T-helper 9 cell (primary cell): ENCODE data around the gene BMAL2.

Experiments
- DNase-seq: peaks from one replicate; pipeline ENCODE4 v3.0.0-alpha.2; 2020

Gene BMAL2

DNA sequence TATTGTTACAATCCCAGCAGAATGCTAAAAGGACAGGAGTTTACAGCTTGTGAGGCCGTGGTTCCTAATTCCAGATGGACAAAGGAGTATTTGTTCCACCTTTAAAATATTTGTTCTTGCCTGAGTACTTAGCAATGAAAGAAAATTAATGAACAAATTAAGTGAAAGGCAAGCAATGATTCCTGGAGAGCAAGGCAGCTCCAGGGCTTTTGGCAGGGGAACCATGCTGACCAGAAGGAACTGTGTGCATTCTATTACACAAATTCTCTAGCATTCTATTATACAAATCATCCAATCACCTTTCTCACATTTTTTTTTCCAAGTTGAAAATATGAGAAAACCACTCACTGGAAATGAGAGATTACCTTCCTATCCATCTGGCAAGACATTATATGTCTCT is 1.8 kb upstream of the BMAL2 start:
- no peak for DNase-seq

GRCh38 chr12:27331291-27331926 is 1.2 kb upstream of the BMAL2 start:
- no peak for DNase-seq

- DNase-seq: no peak
Measured at GRCh38 chr12:27331927-27332324, 710 bp upstream of the BMAL2 start.

GRCh38 chr12:27332407-27332713 is 276 bp upstream of the BMAL2 start:
- DNase-seq: no peak

- DNase-seq: peak; percentile 3
Measured at GRCh38 chr12:27333403-27334009, 870 bp downstream of the BMAL2 start.

DNA sequence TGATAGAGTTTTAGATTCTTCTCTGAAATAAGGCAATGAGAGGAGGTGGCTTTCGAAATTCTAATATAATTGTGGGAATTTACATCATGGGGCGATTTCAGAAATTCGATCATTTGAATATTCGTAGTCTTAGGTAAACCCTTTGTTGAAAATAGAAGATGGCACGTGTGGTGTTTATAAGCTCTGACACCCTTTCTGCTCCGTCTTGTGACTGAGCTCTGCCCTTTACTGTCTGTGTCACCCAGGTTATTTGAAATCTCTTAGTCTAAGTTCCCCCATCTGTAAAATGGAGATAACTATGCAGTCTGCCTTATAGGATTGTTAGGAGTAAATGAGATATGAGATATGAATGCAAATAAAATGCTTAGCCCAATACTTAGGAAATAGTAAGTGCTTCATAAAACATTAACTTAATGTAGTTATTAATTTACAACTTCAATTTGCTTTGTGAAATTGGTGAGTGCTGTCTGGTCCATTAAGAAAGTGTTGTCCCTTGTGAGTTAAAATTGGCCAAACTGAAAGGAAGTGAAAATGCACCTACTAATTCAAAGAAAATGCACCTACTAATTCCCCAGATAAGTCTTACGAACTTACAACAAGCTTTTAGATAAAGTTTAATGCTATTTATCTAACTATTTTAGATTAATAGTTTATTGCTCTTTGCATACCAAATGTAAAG is 1.5 kb downstream of the BMAL2 start:
- no peak for DNase-seq

- no peak for DNase-seq
Measured at GRCh38 chr12:27334721-27335082, 2.1 kb downstream of the BMAL2 start.

DNA sequence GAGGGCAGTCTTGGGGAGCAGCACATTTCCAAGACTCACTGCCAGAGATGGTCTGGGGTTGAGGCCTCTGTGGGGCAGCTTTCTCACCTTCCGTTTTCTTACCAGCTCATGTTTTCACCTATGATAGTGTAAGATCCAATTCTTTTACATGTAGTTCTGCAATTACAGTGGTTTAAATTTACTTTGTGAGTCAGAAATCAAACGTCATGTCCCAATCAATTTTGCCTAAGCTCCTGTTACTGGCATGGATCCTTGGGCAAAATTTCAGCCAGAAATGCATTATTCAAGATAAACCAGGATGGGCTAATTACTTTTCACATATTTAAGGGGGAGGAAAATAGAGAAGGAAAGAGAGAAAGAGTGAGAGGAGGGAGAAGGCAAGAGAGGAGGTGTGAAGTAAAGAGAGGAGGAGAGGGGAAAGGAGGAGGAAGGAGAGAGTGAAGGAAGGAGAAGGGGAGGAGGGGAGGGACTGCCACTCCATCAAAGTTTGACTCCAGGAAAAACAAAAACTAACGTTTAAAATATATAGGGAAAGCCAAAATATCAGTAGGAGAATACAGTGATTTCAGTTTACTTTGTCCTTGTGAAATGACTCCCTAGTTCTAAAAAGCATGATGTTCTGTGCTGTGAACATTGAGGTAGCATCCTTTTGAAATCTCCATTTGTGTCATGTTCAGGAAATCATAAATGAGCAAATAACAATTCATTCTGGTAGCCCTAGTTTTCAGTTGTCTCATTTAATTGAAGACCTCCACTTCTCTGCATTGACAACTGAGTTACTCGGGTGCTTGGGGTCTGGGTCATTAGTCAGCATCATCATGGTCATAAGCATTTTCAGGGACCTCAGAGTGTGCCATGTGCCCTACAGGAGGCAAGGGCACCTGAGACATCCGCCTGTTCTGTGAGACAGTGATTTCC is 3.0 kb downstream of the BMAL2 start:
- no peak for DNase-seq

- no peak for DNase-seq
Measured at GRCh38 chr12:27336282-27336653, 3.6 kb downstream of the BMAL2 start.

DNA sequence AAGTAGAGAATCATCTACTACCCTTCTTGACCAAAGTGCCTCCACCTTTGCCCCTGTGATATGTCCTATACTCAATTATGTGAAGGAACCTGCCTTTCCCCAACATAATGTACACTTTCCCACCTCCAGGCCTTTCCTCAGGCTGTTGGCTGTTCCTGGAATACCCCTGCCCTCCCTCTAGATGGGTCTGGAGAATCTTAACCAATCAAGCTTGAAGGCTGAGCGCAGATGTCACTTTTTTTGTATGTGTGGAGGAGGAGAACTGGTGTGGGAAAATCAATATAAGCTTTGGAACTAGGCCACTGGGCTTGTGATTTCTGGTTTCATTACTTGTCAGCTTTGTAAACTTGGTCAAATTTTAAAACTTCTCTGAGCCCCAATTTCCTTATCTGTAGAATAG is 4.7 kb downstream of the BMAL2 start:
- no peak for DNase-seq

DNA sequence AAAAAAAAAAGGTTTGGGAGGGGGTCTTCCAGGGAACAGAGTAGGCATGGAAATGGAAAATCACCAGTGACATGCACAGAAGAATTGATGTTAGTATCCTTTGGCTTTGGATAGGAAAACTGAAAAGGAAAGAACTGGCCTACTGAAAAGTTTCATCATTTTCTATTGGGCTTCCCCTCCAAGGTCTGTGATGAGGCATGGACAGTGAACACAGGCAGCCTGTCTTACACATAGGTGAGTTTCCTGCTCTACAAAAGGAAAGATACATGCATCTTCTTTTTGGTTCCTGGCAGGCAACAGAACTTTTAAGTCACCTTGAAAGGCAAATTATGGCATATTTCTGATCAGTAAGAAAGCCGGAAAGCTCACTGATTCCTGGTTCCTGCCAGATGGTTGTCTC is 5.8 kb downstream of the BMAL2 start:
- no peak for DNase-seq

- DNase-seq: no peak
Measured at GRCh38 chr12:27340971-27341370, 8.3 kb downstream of the BMAL2 start.

- DNase-seq: no peak
Measured at GRCh38 chr12:27342536-27342935, 9.9 kb downstream of the BMAL2 start.

GRCh38 chr12:27343255-27344000 is 10.8 kb downstream of the BMAL2 start:
- DNase-seq: no peak

- DNase-seq: no peak
Measured at GRCh38 chr12:27344246-27344645, 11.6 kb downstream of the BMAL2 start.

DNA sequence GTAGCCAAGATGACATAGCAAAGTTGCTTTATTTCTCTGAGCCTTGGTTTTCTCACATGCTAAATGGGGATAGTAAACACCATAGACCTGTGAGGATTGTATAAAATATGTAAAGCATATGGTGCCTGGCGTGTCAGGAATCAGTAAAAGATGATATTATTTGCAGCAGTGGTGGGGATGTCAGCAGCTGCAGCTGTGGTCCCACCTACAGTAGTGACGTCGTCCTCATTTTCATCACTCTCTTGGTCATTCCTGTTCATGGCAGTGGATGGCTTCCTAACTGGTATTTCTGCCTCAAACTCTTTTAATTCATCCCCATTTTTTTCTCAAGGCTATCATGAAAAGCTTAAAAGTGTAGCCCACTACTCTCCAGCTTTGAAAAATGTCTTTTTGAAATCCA is 12.1 kb downstream of the BMAL2 start:
- DNase-seq: no peak

DNA sequence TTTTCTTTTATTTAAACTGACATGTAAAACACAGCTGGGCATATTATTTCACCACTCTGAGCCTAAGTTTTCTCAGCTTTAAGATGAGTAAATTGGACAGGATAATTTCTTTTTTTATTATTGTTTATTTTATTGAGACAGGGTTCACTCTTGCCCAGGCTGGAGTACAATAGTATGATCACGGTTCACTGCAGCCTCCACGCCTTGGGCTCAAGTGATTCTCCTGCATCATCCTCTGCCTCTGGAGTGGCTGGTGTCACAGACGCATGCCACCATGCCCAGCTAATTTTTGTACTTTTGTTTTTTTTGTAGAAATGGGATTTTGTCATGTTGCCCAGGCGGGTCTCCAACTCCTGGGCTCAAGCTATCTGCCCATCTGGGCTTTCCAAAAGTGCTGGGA is 12.7 kb downstream of the BMAL2 start:
- no peak for DNase-seq

- DNase-seq: no peak
Measured at GRCh38 chr12:27347779-27348178, 15.1 kb downstream of the BMAL2 start.

- no peak for DNase-seq
Measured at GRCh38 chr12:27351476-27351875, 18.8 kb downstream of the BMAL2 start.

DNA sequence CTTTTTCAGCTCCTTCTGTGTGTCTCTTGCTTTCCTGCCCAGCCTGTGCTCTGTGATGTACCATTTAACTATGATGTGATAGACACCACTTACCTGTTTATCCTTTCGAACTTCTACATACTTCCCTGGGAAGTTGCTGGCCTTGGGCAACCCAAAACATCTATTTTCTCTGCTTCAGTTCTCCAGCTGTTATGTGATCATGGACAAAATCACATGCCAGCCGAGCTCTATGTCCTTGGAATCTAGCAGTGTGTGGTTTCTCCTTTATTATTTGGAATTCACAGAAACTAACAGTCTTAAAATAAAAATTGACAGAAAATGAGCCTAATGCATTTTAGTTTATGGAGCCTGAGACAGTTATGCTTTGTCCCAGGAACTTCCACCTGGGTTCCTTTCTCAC is 22.9 kb downstream of the BMAL2 start:
- no peak for DNase-seq

DNA sequence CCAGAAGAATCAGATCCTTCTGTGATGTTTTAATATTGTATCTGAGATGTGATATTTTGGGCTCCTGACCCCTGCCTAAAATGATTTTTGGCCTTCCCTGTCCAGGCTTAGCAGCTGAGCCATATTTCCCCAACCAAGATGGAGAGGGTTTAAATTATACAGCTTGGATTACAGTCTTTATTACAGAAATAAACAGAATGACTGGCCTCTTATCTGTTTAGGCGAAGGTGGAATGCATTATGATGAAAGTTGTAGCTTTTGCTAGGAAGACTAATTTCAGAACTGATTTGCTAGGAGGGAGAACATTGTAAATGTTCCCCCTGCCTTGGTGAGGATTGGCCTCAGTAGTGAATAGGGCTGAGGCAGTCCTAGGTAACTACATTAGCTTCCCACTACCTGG is 23.3 kb downstream of the BMAL2 start:
- no peak for DNase-seq

GRCh38 chr12:27359578-27360340 is 27.1 kb downstream of the BMAL2 start:
- DNase-seq: no peak
